Right lung (tissue), 10 donors: Measurements from ENCODE around the gene CD59. TPM values are rescaled to one million over a fixed set of nuclear protein-coding genes. Genes with fewer than 3 reads are reported as not detected.

Experiments
- DNase-seq, 2 donors: peaks; one replicate each; pipeline ENCODE4 v3.0.0-alpha.2; 2013
- long read RNA-seq, 8 donors: transcript quantifications; one replicate each; lab custom pipeline, GENCODE V29; 2026
- polyA plus RNA-seq, 5 donors: library from polyadenylated mRNA; unstranded; fragments of 120-200 nt; gene quantifications; one replicate each; pipeline versions ENCODE4 v1.2.1 to v1.2.3, GENCODE V29; 2013; ENCODE audit warnings: inconsistent platforms in 1 of 5, low replicate concordance in 1 of 5; ENCODE audit not compliant: insufficient read length in 5 of 5, insufficient read depth in 1 of 5

The CD59 gene
- polyA plus RNA-seq = 100 to 1,000 TPM; 180 to 265 (median 225) TPM
- long read RNA-seq, donor 1, full-length matches to known transcripts = 106 of 106 reads
- long read RNA-seq, donor 1, partial matches to known transcripts = 0 of 106 reads
- long read RNA-seq, donor 1, other reads (novel, unspliced or antisense) = 0 of 106 reads
- long read RNA-seq, donor 2, full-length matches to known transcripts = 49 of 49 reads
- long read RNA-seq, donor 2, partial matches to known transcripts = 0 of 49 reads
- long read RNA-seq, donor 2, other reads (novel, unspliced or antisense) = 0 of 49 reads
- long read RNA-seq, donor 3, full-length matches to known transcripts = 59 of 59 reads
- long read RNA-seq, donor 3, partial matches to known transcripts = 0 of 59 reads
- long read RNA-seq, donor 3, other reads (novel, unspliced or antisense) = 0 of 59 reads
- long read RNA-seq, donor 4, full-length matches to known transcripts = 49 of 49 reads
- long read RNA-seq, donor 4, partial matches to known transcripts = 0 of 49 reads
- long read RNA-seq, donor 4, other reads (novel, unspliced or antisense) = 0 of 49 reads
- long read RNA-seq, donor 5, full-length matches to known transcripts = 93 of 93 reads
- long read RNA-seq, donor 5, partial matches to known transcripts = 0 of 93 reads
- long read RNA-seq, donor 5, other reads (novel, unspliced or antisense) = 0 of 93 reads
- long read RNA-seq, donor 6, full-length matches to known transcripts = 102 of 112 reads
- long read RNA-seq, donor 6, partial matches to known transcripts = 10 of 112 reads
- long read RNA-seq, donor 6, other reads (novel, unspliced or antisense) = 0 of 112 reads
- long read RNA-seq, donor 7, full-length matches to known transcripts = 49 of 49 reads
- long read RNA-seq, donor 7, partial matches to known transcripts = 0 of 49 reads
- long read RNA-seq, donor 7, other reads (novel, unspliced or antisense) = 0 of 49 reads
- long read RNA-seq, donor 8, full-length matches to known transcripts = 36 of 36 reads
- long read RNA-seq, donor 8, partial matches to known transcripts = 0 of 36 reads
- long read RNA-seq, donor 8, other reads (novel, unspliced or antisense) = 0 of 36 reads

GRCh38 chr11:33736148-33736812, at the start of gene CD59:
Gene CD59, minus strand, starts transcription at chr11:33736423. Its CDS starts 13,978 bp downstream, at chr11:33722445.
- DNase-seq = peak; percentile 90 to 92

- no peak for DNase-seq
Measured at GRCh38 chr11:33785609-33786008, 49.4 kb upstream of the CD59 start.

- no peak for DNase-seq
Measured at GRCh38 chr11:33779849-33780528, 43.8 kb upstream of the CD59 start.

- peak in 1 of 2 donors; percentile 65 for DNase-seq
Measured at GRCh38 chr11:33778675-33779074, 42.5 kb upstream of the CD59 start.

GRCh38 chr11:33777906-33778305, 41.7 kb upstream of the CD59 start:
- DNase-seq = no peak

GRCh38 chr11:33775832-33776470, 39.7 kb upstream of the CD59 start:
- DNase-seq = no peak

- DNase-seq = no peak
Measured at GRCh38 chr11:33775467-33775807, 39.2 kb upstream of the CD59 start.

GRCh38 chr11:33774736-33775466, 38.7 kb upstream of the CD59 start:
- DNase-seq = peak in 1 of 2 donors; percentile 4

- DNase-seq = peak; percentile 84 to 85
Measured at GRCh38 chr11:33773987-33774735, 37.9 kb upstream of the CD59 start, which contains the start of gene FBXO3. Gene FBXO3, minus strand, starts transcription at chr11:33774520. Its CDS starts 23 bp downstream, at chr11:33774497.

- peak in 1 of 2 donors; percentile 15 for DNase-seq
Measured at GRCh38 chr11:33773404-33773986, 37.3 kb upstream of the CD59 start.

- no peak for DNase-seq
Measured at GRCh38 chr11:33772870-33773269, 36.6 kb upstream of the CD59 start.

- no peak for DNase-seq
Measured at GRCh38 chr11:33772300-33772699, 36.1 kb upstream of the CD59 start.

GRCh38 chr11:33770236-33770635, 34.0 kb upstream of the CD59 start:
- no peak for DNase-seq

- no peak for DNase-seq
Measured at GRCh38 chr11:33769542-33769941, 33.3 kb upstream of the CD59 start.

- DNase-seq = no peak
Measured at GRCh38 chr11:33767624-33768023, 31.4 kb upstream of the CD59 start.

- no peak for DNase-seq
Measured at GRCh38 chr11:33766085-33766484, 29.9 kb upstream of the CD59 start.

- no peak for DNase-seq
Measured at GRCh38 chr11:33761471-33761870, 25.2 kb upstream of the CD59 start.

- no peak for DNase-seq
Measured at GRCh38 chr11:33753304-33753967, 17.2 kb upstream of the CD59 start.
